Measurements from ENCODE around the gene SAE1. TPM values are rescaled to one million over a fixed set of nuclear protein-coding genes. Genes with fewer than 3 reads are reported as not detected.

SAE1 gene
- total RNA-seq, 2 donors from 2014 or later: 43.7 to 48.7 TPM

DNA sequence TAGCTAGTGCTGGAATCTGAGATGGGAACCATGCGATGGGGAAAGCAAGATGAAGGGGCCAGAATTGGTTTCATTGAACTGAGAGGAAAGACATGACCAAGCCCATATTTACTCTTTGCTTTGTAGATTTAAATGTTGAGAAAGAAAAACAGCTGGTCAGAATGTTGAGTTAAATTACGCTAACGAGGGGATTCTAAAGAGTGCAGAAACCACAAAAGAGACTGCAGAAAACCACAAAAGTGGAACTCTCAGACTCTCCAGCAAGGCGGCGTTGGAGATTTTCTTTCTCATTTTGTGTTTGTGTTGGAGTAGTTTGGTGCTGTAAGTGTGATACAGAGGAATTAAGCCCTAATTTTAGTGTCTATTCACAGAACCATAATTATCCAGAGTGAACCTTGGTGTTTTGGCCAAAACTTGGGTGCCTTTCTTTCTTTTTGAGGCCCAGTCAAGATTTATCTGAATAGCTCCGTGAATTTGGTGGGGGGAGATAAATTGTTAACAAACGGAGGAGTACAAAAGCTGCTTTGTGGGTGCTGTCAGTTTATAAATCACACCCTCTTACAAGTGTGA is 26.3 kb downstream of the SAE1 start:
- Histone ChIP-seq H3K27ac (peak overlapping the region; percentile 79 to 80), H3K36me3 (peaks cover 26% of the 10 kb centered on the region), H3K4me3 (no peak overlapping the region), H3K27me3 (no peaks in the 10 kb centered on the region), H3K9me3 (no peaks in the 10 kb centered on the region), H3K4me1 (peaks cover 0 to 34% of the 10 kb centered on the region in 2 donors)
- DNase-seq (ENCODE audit: low spot score): no peak
- TF ChIP-seq, protein P1, sequence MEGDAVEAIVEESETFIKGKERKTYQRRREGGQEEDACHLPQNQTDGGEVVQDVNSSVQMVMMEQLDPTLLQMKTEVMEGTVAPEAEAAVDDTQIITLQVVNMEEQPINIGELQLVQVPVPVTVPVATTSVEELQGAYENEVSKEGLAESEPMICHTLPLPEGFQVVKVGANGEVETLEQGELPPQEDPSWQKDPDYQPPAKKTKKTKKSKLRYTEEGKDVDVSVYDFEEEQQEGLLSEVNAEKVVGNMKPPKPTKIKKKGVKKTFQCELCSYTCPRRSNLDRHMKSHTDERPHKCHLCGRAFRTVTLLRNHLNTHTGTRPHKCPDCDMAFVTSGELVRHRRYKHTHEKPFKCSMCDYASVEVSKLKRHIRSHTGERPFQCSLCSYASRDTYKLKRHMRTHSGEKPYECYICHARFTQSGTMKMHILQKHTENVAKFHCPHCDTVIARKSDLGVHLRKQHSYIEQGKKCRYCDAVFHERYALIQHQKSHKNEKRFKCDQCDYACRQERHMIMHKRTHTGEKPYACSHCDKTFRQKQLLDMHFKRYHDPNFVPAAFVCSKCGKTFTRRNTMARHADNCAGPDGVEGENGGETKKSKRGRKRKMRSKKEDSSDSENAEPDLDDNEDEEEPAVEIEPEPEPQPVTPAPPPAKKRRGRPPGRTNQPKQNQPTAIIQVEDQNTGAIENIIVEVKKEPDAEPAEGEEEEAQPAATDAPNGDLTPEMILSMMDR (IDR thresholded peaks at IDR 0.05): no peak

- peak; percentile 80 for DNase-seq (ENCODE audit: low spot score)
- Histone ChIP-seq H3K27me3 (no peaks in the 10 kb centered on the region), H3K27ac (peak overlapping the region; percentile 79 to 80), H3K4me3 (no peak overlapping the region), H3K4me1 (peaks cover 0 to 36% of the 10 kb centered on the region in 2 donors), H3K36me3 (peaks cover 25% of the 10 kb centered on the region), H3K9me3 (no peaks in the 10 kb centered on the region)
- TF ChIP-seq, protein P1 (IDR thresholded peaks at IDR 0.05): peak in 1 of 2 donors; percentile 26
Measured at GRCh38 chr19:47157431-47158321, 27.0 kb downstream of the SAE1 start.

GRCh38 chr19:47158367-47158791 is 27.7 kb downstream of the SAE1 start:
- peaks cover 19% of the 10 kb centered on the region for H3K36me3 ChIP-seq

GRCh38 chr19:47158879-47159503 is 28.4 kb downstream of the SAE1 start:
- Histone ChIP-seq H3K27me3 (no peaks in the 10 kb centered on the region), H3K9me3 (no peaks in the 10 kb centered on the region), H3K4me3 (no peak overlapping the region), H3K4me1 (peaks cover 0 to 36% of the 10 kb centered on the region in 2 donors), H3K36me3 (peaks cover 19% of the 10 kb centered on the region), H3K27ac (peak overlapping the region; percentile 79 to 80)
- TF ChIP-seq, protein P1 (IDR thresholded peaks at IDR 0.05): no peak
- no peak for DNase-seq (ENCODE audit: low spot score)

More at GRCh38 chr19:47158367-47158791, 27.7 kb downstream of the SAE1 start:
- Histone ChIP-seq H3K4me1 (peaks cover 0 to 36% of the 10 kb centered on the region in 2 donors), H3K27ac (peak overlapping the region; percentile 79 to 80), H3K27me3 (no peaks in the 10 kb centered on the region), H3K4me3 (no peak overlapping the region), H3K9me3 (no peaks in the 10 kb centered on the region)
- TF ChIP-seq, protein P1 (IDR thresholded peaks at IDR 0.05): no peak
- DNase-seq (ENCODE audit: low spot score): no peak

DNA sequence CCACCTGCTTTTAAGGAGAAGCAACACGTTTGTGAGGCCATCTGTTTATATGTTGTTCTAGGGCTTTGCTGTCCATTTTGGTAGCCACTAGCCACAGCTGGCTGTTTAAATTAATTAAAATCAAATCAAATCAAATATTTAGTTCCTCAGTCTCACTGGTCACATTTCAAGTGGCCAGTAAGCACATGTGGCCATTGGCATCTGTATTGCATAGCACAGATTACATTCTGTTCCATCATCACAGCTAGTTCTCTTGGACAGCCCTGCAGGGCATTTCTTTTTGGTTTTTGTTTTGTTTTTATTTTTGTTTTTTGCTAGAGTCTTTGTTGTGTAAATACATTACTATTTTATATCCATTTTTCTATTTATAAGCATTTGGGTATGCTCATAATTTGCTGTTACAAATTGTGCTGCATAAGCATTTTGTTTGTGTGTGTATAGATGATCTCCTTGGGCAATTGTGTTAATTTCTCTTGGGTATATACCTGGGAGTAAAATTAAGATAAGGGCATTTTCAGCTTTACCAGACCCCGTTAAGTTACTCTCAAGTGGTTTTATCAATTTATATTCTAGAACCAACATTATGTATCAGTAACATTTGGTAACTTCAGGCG is 31.3 kb downstream of the SAE1 start:
- Histone ChIP-seq H3K9me3 (no peaks in the 10 kb centered on the region), H3K4me1 (peaks cover 0 to 28% of the 10 kb centered on the region in 2 donors), H3K27ac (no peak overlapping the region), H3K4me3 (no peak overlapping the region), H3K36me3 (no peaks in the 10 kb centered on the region), H3K27me3 (no peaks in the 10 kb centered on the region)
- DNase-seq (ENCODE audit: low spot score): no peak
- TF ChIP-seq, protein P1 (IDR thresholded peaks at IDR 0.05): no peak

Data from right atrium auricular region (tissue), 2 donors.